CD8-positive, alpha-beta memory T cell (primary cell): Measurements from ENCODE around the gene CCNQ. TPM values are rescaled to one million over a fixed set of nuclear protein-coding genes. Genes with fewer than 3 reads are reported as not detected.
A peak's percentile ranks its signal among the peaks of the same experiment; 100 is the strongest.

Experiments used
- CTCF ChIA-PET: fragments of 350-600 bp; sonication (Branson Sonifier 250); formaldehyde crosslinking; loops from one replicate; lab custom pipeline; 2021; ENCODE audit warnings: antibody characterized with exemption; lab: Charles Lee
- POLR2A ChIA-PET: fragments of 350-600 bp; sonication (Branson Sonifier 250); formaldehyde crosslinking; loops from one replicate; lab custom pipeline; 2021; ENCODE audit warnings: antibody characterized with exemption; lab: Charles Lee
- DNase-seq, 5 donors: peaks; one replicate each; pipeline versions ENCODE4 v3.0.0 to v3.0.0-alpha.2; 2020 to 2022; ENCODE audit warnings: mixed read lengths in 1 of 5
- H3K27ac ChIP-seq: one replicate; pipeline ENCODE4 v1.7.0; 2013; ENCODE audit warnings: low read depth, mild to moderate bottlenecking, low read length, moderate library complexity
- H3K27me3 ChIP-seq: 2 replicates; pipeline ENCODE4 v1.7.0; 2013; ENCODE audit warnings: low read length, mild to moderate bottlenecking; ENCODE audit not compliant: insufficient read depth, poor library complexity, severe bottlenecking
- H3K36me3 ChIP-seq: 2 replicates; pipeline ENCODE4 v1.7.0; 2013; ENCODE audit warnings: mild to moderate bottlenecking, low read length, moderate library complexity; ENCODE audit not compliant: insufficient read depth
- H3K4me1 ChIP-seq: 2 replicates; pipeline ENCODE4 v1.7.0; 2013; ENCODE audit warnings: mild to moderate bottlenecking, low read length, moderate library complexity; ENCODE audit not compliant: insufficient read depth
- H3K4me3 ChIP-seq: 2 replicates; pipeline ENCODE4 v1.7.0; 2013; ENCODE audit warnings: mild to moderate bottlenecking, low read length
- H3K9me3 ChIP-seq: 2 replicates; pipeline ENCODE4 v1.7.0; 2013; ENCODE audit warnings: mild to moderate bottlenecking, low read length
- H3K27ac Mint-ChIP-seq, 8 donors: one replicate each; pipeline ENCODE4 v1.8.0; 2020 to 2021; ENCODE audit warnings: mixed read lengths in 8 of 8, mild to moderate bottlenecking in 6 of 8, inconsistent platforms in 3 of 8, moderate library complexity in 3 of 8
- H3K27me3 Mint-ChIP-seq, 2 donors: one replicate each; pipeline ENCODE4 v1.8.0; 2020 to 2021; ENCODE audit warnings: mixed read lengths in 2 of 2, mild to moderate bottlenecking in 1 of 2, moderate library complexity in 1 of 2
- H3K36me3 Mint-ChIP-seq, 3 donors: one replicate each; pipeline ENCODE4 v1.8.0; 2020 to 2021; ENCODE audit warnings: mixed read lengths in 3 of 3, inconsistent platforms in 1 of 3, mild to moderate bottlenecking in 1 of 3
- H3K4me1 Mint-ChIP-seq, 3 donors: one replicate each; pipeline ENCODE4 v1.8.0; 2020 to 2021; ENCODE audit warnings: mixed read lengths in 3 of 3, inconsistent platforms in 1 of 3, mild to moderate bottlenecking in 1 of 3
- H3K4me3 Mint-ChIP-seq, 7 donors: one replicate each; pipeline ENCODE4 v1.8.0; 2020 to 2021; ENCODE audit warnings: mixed read lengths in 7 of 7, mild to moderate bottlenecking in 6 of 7, moderate library complexity in 4 of 7, inconsistent platforms in 2 of 7
- H3K9me3 Mint-ChIP-seq, 5 donors: one replicate each; pipeline ENCODE4 v1.8.0; 2020 to 2022; ENCODE audit warnings: mixed read lengths in 5 of 5, mild to moderate bottlenecking in 3 of 5, moderate library complexity in 2 of 5, inconsistent platforms in 1 of 5
- polyA plus RNA-seq: library from polyadenylated mRNA; unstranded; fragments of 300-500 nt; fragmentation: Illumina TruSeq; gene quantifications from one replicate; pipeline ENCODE4 v1.2.3, GENCODE V29; 2021
- total RNA-seq, 2 experiments: library from RNA; stranded (reverse); gene quantifications; one replicate each; pipeline ENCODE4 v1.2.3, GENCODE V29; 2021

CCNQ gene
- total and polyA plus RNA-seq, 3 experiments from 2014 or later = 36.2 to 38.3 (median 36.9) TPM

- H3K36me3 ChIP-seq = no peaks in the 10 kb centered on the region
- Mint-ChIP-seq H3K4me3 (no peak overlapping the region), H3K36me3 (peaks cover 0 to 52% (median 4%) of the 10 kb centered on the region in 3 donors), H3K27ac (no peak overlapping the region), H3K27me3 (peaks cover 0 to 2% of the 10 kb centered on the region in 2 donors), H3K4me1 (peaks cover 4 to 8% (median 5%) of the 10 kb centered on the region in 3 donors), H3K9me3 (no peaks in the 10 kb centered on the region)
- DNase-seq = no peak
- H3K4me3 ChIP-seq = no peak overlapping the region
- H3K4me1 ChIP-seq = no peaks in the 10 kb centered on the region
- ChIA-PET CTCF (no interaction called here), POLR2A (no interaction called here)
- H3K27me3 ChIP-seq = no peaks in the 10 kb centered on the region
- no peak overlapping the region for H3K27ac ChIP-seq
- H3K9me3 ChIP-seq = no peaks in the 10 kb centered on the region
Measured at GRCh38 chrX:153588021-153588781, 10.7 kb downstream of the CCNQ start.

- Mint-ChIP-seq H3K36me3 (peaks cover 0 to 46% (median 4%) of the 10 kb centered on the region in 3 donors), H3K27me3 (peaks cover 0 to 2% of the 10 kb centered on the region in 2 donors), H3K4me1 (peaks cover 13 to 17% (median 13%) of the 10 kb centered on the region in 3 donors), H3K9me3 (no peaks in the 10 kb centered on the region), H3K27ac (no peak overlapping the region), H3K4me3 (no peak overlapping the region)
- CTCF ChIA-PET = no interaction called here
- Histone ChIP-seq H3K27ac (no peak overlapping the region), H3K9me3 (no peaks in the 10 kb centered on the region), H3K36me3 (no peaks in the 10 kb centered on the region), H3K4me1 (peaks cover 3% of the 10 kb centered on the region), H3K4me3 (no peak overlapping the region), H3K27me3 (no peaks in the 10 kb centered on the region)
- DNase-seq = no peak
- POLR2A ChIA-PET = no interaction called here
Measured at GRCh38 chrX:153587342-153587741, 11.6 kb downstream of the CCNQ start.

GRCh38 chrX:153585827-153586226 is 13.1 kb downstream of the CCNQ start:
- Mint-ChIP-seq H3K36me3 (peaks cover 0 to 31% (median 2%) of the 10 kb centered on the region in 3 donors), H3K27ac (peak overlapping the region in 4 of 8 donors; percentile 23 to 72 (median 40)), H3K27me3 (peaks cover 0 to 2% of the 10 kb centered on the region in 2 donors), H3K4me1 (peaks cover 13 to 21% (median 13%) of the 10 kb centered on the region in 3 donors), H3K4me3 (no peak overlapping the region), H3K9me3 (no peaks in the 10 kb centered on the region)
- no peaks in the 10 kb centered on the region for H3K27me3 ChIP-seq
- no peak overlapping the region for H3K27ac ChIP-seq
- no peak for DNase-seq
- H3K36me3 ChIP-seq = no peaks in the 10 kb centered on the region
- CTCF ChIA-PET = interaction anchor here (1.8 kb wide), 1 partner anchor 13 kb away, joined by 4 read pairs; the partner anchor contains the start of gene CCNQ
- H3K4me3 ChIP-seq = no peak overlapping the region
- peaks cover 6% of the 10 kb centered on the region for H3K4me1 ChIP-seq
- H3K9me3 ChIP-seq = no peaks in the 10 kb centered on the region
- POLR2A ChIA-PET = no interaction called here

GRCh38 chrX:153583433-153583832 is 15.5 kb downstream of the CCNQ start:
- POLR2A ChIA-PET = no interaction called here
- Mint-ChIP-seq H3K27me3 (peaks cover 0 to 3% of the 10 kb centered on the region in 2 donors), H3K27ac (peak overlapping the region in 2 of 8 donors; percentile 15 to 26), H3K9me3 (no peaks in the 10 kb centered on the region), H3K4me1 (peaks cover 13 to 25% (median 13%) of the 10 kb centered on the region in 3 donors), H3K36me3 (peaks cover 0 to 20% (median 2%) of the 10 kb centered on the region in 3 donors), H3K4me3 (peak overlapping the region in 5 of 7 donors; percentile 29 to 73 (median 43))
- no peaks in the 10 kb centered on the region for H3K36me3 ChIP-seq
- CTCF ChIA-PET = interaction anchor here (1.5 kb wide), 2 partner anchors 26 to 52 kb away, joined by 4 read pairs; no protein-coding TSS in a partner anchor
- peaks cover 6% of the 10 kb centered on the region for H3K4me1 ChIP-seq
- H3K27ac ChIP-seq = no peak overlapping the region
- H3K27me3 ChIP-seq = no peaks in the 10 kb centered on the region
- DNase-seq = no peak
- no peaks in the 10 kb centered on the region for H3K9me3 ChIP-seq
- no peak overlapping the region for H3K4me3 ChIP-seq

- Histone ChIP-seq H3K4me1 (peaks cover 6% of the 10 kb centered on the region), H3K4me3 (no peak overlapping the region), H3K9me3 (no peaks in the 10 kb centered on the region), H3K36me3 (no peaks in the 10 kb centered on the region), H3K27ac (no peak overlapping the region), H3K27me3 (no peaks in the 10 kb centered on the region)
- Mint-ChIP-seq H3K4me1 (peaks cover 13 to 25% (median 13%) of the 10 kb centered on the region in 3 donors), H3K4me3 (peak overlapping the region in 6 of 7 donors; percentile 29 to 73 (median 62)), H3K36me3 (peaks cover 0 to 14% (median 2%) of the 10 kb centered on the region in 3 donors), H3K27ac (peak overlapping the region in 7 of 8 donors; percentile 5 to 95 (median 47)), H3K27me3 (peaks cover 0 to 3% of the 10 kb centered on the region in 2 donors), H3K9me3 (no peaks in the 10 kb centered on the region)
- DNase-seq = peak; percentile 41 to 73 (median 57)
- ChIA-PET CTCF (interaction anchor here (1.5 kb wide), 2 partner anchors 26 to 53 kb away, joined by 4 read pairs; no protein-coding TSS in a partner anchor), POLR2A (no interaction called here)
Measured at GRCh38 chrX:153582896-153583295, 16.0 kb downstream of the CCNQ start.

GRCh38 chrX:153580700-153581386 is 18.1 kb downstream of the CCNQ start:
- ChIA-PET CTCF (interaction anchor here (1.3 kb wide), 1 partner anchor 18 kb away, joined by 3 read pairs; no protein-coding TSS in a partner anchor), POLR2A (no interaction called here)
- Histone ChIP-seq H3K4me1 (peaks cover 6% of the 10 kb centered on the region), H3K27ac (no peak overlapping the region), H3K36me3 (no peaks in the 10 kb centered on the region), H3K4me3 (no peak overlapping the region), H3K9me3 (no peaks in the 10 kb centered on the region), H3K27me3 (no peaks in the 10 kb centered on the region)
- Mint-ChIP-seq H3K27ac (peak overlapping the region in 1 of 8 donors; percentile 18), H3K27me3 (peaks cover 0 to 1% of the 10 kb centered on the region in 2 donors), H3K36me3 (peaks cover 0 to 1% (median 0%) of the 10 kb centered on the region in 3 donors), H3K4me1 (peaks cover 12 to 25% (median 13%) of the 10 kb centered on the region in 3 donors), H3K9me3 (no peaks in the 10 kb centered on the region), H3K4me3 (no peak overlapping the region)
- no peak for DNase-seq

GRCh38 chrX:153578889-153579288 is 20.1 kb downstream of the CCNQ start:
- H3K9me3 Mint-ChIP-seq = no peaks in the 10 kb centered on the region
- no peak overlapping the region for H3K27ac Mint-ChIP-seq
- DNase-seq = no peak
- Histone ChIP-seq H3K27ac (no peak overlapping the region), H3K9me3 (no peaks in the 10 kb centered on the region), H3K36me3 (no peaks in the 10 kb centered on the region), H3K27me3 (no peaks in the 10 kb centered on the region), H3K4me1 (peaks cover 6% of the 10 kb centered on the region), H3K4me3 (no peak overlapping the region)
- ChIA-PET CTCF (no interaction called here), POLR2A (no interaction called here)
- no peaks in the 10 kb centered on the region for H3K36me3 Mint-ChIP-seq
- H3K27me3 Mint-ChIP-seq = peaks cover 0 to 3% of the 10 kb centered on the region in 2 donors
- H3K4me3 Mint-ChIP-seq = no peak overlapping the region
- H3K4me1 Mint-ChIP-seq = peaks cover 12 to 23% (median 13%) of the 10 kb centered on the region in 3 donors
